HCT116 (cell line): Measurements from ENCODE around the gene MYLK. TPM values are rescaled to one million over a fixed set of nuclear protein-coding genes. Genes with fewer than 3 reads are reported as not detected.

Experiments used
- ATAC-seq: fragments of 200-7000 bp; cut with Tn5 transposase; 2 replicates; pipeline ENCODE4 v1.9.1; 2020; ENCODE audit warnings: mild to moderate bottlenecking, moderate library complexity
- BruUV-seq: library from RNA; stranded (reverse); fragments of 400-500 nt; replicated peaks from 2 replicates; lab custom pipeline; 2021; lab: Mats Ljungman, UMichigan
- CTCF ChIA-PET: fragments of 300-600 bp; sonication (Branson Sonifier 250); formaldehyde crosslinking; loops from one replicate; lab custom pipeline; 2021; ENCODE audit warnings: antibody characterized with exemption; lab: Charles Lee
- POLR2A ChIA-PET: fragments of 300-600, 350-600 bp; sonication (Branson Sonifier 250); formaldehyde crosslinking; loops from one replicate; lab custom pipeline; 2021; ENCODE audit warnings: antibody characterized with exemption; lab: Charles Lee
- RAD21 ChIA-PET, 2 experiments: fragments of 300-600 bp; sonication (Branson Sonifier 250); formaldehyde crosslinking; loops; one replicate each; lab custom pipeline; 2023; ENCODE audit warnings: low total read pairs in 2 of 2; ENCODE audit not compliant: uncharacterized antibody in 2 of 2, unreplicated experiment in 2 of 2, low non-redundant PET in 1 of 2; lab: Charles Lee
- DNase-seq: peaks from one replicate; pipeline ENCODE4 v3.0.0-alpha.2; 2010; ENCODE audit warnings: low read depth, low spot score
- H2AFZ ChIP-seq: fragments of 200-600 bp; shearing (Covaris generic), sonication (generic); 2 replicates; pipeline ENCODE4 v1.6.1; 2017; ENCODE audit warnings: low read depth, mixed run types, mixed read lengths, antibody characterized with exemption, low read length; ENCODE audit not compliant: poor library complexity, severe bottlenecking
- H3K27ac ChIP-seq: 2 replicates; pipeline ENCODE4 v1.5.1; 2012; ENCODE audit warnings: low read depth, low read length
- H3K27me3 ChIP-seq: fragments of 200-600 bp; sonication (generic); 2 replicates; pipeline ENCODE4 v1.6.1; 2016; ENCODE audit warnings: mixed run types, low read length, mixed read lengths; ENCODE audit not compliant: insufficient read depth
- H3K36me3 ChIP-seq, 2 experiments: fragments of 200-500 bp in 1 of 2; fragments of 200-600 bp in 1 of 2; sonication (Bioruptor generic) in 1 of 2; sonication (generic) in 1 of 2; 2 replicates each; pipeline versions ENCODE4 v1.5.1 to v1.6.1; 2014 to 2016; ENCODE audit warnings: low read length in 2 of 2, inconsistent platforms in 1 of 2, mixed read lengths in 1 of 2, mixed run types in 1 of 2; ENCODE audit not compliant: insufficient read depth in 2 of 2, control insufficient read depth in 1 of 2
- H3K4me1 ChIP-seq, 2 experiments: fragments of 200-600 bp in 1 of 2; sonication (generic) in 1 of 2; 2 replicates each; pipeline versions ENCODE4 v1.5.1 to v1.6.1; 2012 to 2017; ENCODE audit warnings: low read length in 2 of 2, inconsistent platforms in 1 of 2, mild to moderate bottlenecking in 1 of 2, mixed read lengths in 1 of 2, mixed run types in 1 of 2, moderate library complexity in 1 of 2; ENCODE audit not compliant: insufficient read depth in 2 of 2, control insufficient read depth in 1 of 2
- H3K4me2 ChIP-seq: fragments of 200-600 bp; sonication (generic); 2 replicates; pipeline ENCODE4 v1.6.1; 2017; ENCODE audit warnings: mixed run types, low read length, mixed read lengths
- H3K4me3 ChIP-seq, 2 experiments: fragments of 200-600 bp in 1 of 2; sonication (generic) in 1 of 2; replicated peaks in 1 of 2; 2 replicates each; pipeline ENCODE4 v1.5.1; 2011 to 2016; ENCODE audit warnings: low read length in 2 of 2, control low read depth in 1 of 2, low read depth in 1 of 2, mild to moderate bottlenecking in 1 of 2, mixed read lengths in 1 of 2, mixed run types in 1 of 2
- H3K79me2 ChIP-seq: fragments of 200-600 bp; sonication (generic); 2 replicates; pipeline ENCODE4 v1.6.1; 2017; ENCODE audit warnings: mild to moderate bottlenecking, mixed run types, low read length, moderate library complexity, mixed read lengths; ENCODE audit not compliant: insufficient read depth
- H3K9ac ChIP-seq: fragments of 200-600 bp; sonication (generic); 2 replicates; pipeline ENCODE4 v1.6.1; 2016; ENCODE audit warnings: low read length, mixed read lengths
- H3K9me2 ChIP-seq: fragments of 200-600 bp; sonication (generic), shearing (Covaris generic); 2 replicates; pipeline ENCODE4 v1.6.1; 2017; ENCODE audit warnings: mixed run types, mild to moderate bottlenecking, moderate library complexity; ENCODE audit not compliant: insufficient read depth
- H3K9me3 ChIP-seq, 2 experiments: fragments of 200-500 bp in 1 of 2; fragments of 200-600 bp in 1 of 2; sonication (Bioruptor generic) in 1 of 2; sonication (generic) in 1 of 2; 2 replicates each; pipeline ENCODE4 v1.6.1; 2014 to 2017; ENCODE audit warnings: low read length in 2 of 2, mixed read lengths in 2 of 2, inconsistent platforms in 1 of 2, low read depth in 1 of 2, mild to moderate bottlenecking in 1 of 2, mixed run types in 1 of 2, moderate library complexity in 1 of 2; ENCODE audit not compliant: control insufficient read depth in 1 of 2, insufficient read depth in 1 of 2
- H4K20me1 ChIP-seq: fragments of 200-600 bp; sonication (generic), shearing (Covaris generic); 2 replicates; pipeline ENCODE4 v1.6.1; 2017; ENCODE audit warnings: mixed run types, mild to moderate bottlenecking, moderate library complexity; ENCODE audit not compliant: insufficient read depth
- CBX3 ChIP-seq: IDR thresholded peaks from 2 replicates; pipeline ENCODE4 v1.6.1; 2012; ENCODE audit warnings: low read depth
- EGR1 ChIP-seq: IDR thresholded peaks from 2 replicates; pipeline ENCODE4 v1.6.1; 2012; ENCODE audit warnings: low read depth
- FOSL1 ChIP-seq: IDR thresholded peaks from 2 replicates; pipeline ENCODE4 v1.6.1; 2012; ENCODE audit warnings: low read depth
- POLR2AphosphoS5 ChIP-seq: IDR thresholded peaks from 2 replicates; pipeline ENCODE4 v1.6.1; 2011; ENCODE audit warnings: mild to moderate bottlenecking, low read depth, low read length, moderate library complexity
- SIN3A ChIP-seq: IDR thresholded peaks from 2 replicates; pipeline ENCODE4 v1.6.1; 2012; ENCODE audit warnings: low read depth
- YY1 ChIP-seq: IDR thresholded peaks from 2 replicates; pipeline ENCODE4 v1.6.1; 2011; ENCODE audit warnings: low read length, low read depth, moderate library complexity, mild to moderate bottlenecking; ENCODE audit not compliant: insufficient replicate concordance; ENCODE audit errors: extremely low read depth
- ZNF274 ChIP-seq: fragments of 200-500 bp; sonication (Bioruptor generic); IDR thresholded peaks from 2 replicates; pipeline ENCODE4 v1.6.1; 2014; ENCODE audit warnings: mild to moderate bottlenecking, low read depth, low read length, inconsistent platforms
- intact Hi-C: fragments of 100-400 bp; cut with micrococcal nuclease; formaldehyde crosslinking; loops from 2 replicates; pipeline ENCODE4 v1.10.0; 2022
- total RNA-seq: library from RNA; stranded (reverse); gene quantifications from one replicate; pipeline ENCODE4 v1.2.1, GENCODE V29; 2021; ENCODE audit not compliant: unreplicated experiment
- TF ChIP-seq, protein P1 (sequence below): IDR thresholded peaks from 2 replicates; pipeline ENCODE4 v1.6.1; 2011; ENCODE audit warnings: mild to moderate bottlenecking, low read length, moderate library complexity; ENCODE audit not compliant: insufficient replicate concordance; ENCODE audit errors: extremely low read depth
- TF ChIP-seq, protein P2 (sequence below): IDR thresholded peaks from 2 replicates; pipeline ENCODE4 v1.6.1; 2012

The MYLK gene
- total RNA-seq, 1 experiment from 2014 or later: 3.8 TPM

DNA sequence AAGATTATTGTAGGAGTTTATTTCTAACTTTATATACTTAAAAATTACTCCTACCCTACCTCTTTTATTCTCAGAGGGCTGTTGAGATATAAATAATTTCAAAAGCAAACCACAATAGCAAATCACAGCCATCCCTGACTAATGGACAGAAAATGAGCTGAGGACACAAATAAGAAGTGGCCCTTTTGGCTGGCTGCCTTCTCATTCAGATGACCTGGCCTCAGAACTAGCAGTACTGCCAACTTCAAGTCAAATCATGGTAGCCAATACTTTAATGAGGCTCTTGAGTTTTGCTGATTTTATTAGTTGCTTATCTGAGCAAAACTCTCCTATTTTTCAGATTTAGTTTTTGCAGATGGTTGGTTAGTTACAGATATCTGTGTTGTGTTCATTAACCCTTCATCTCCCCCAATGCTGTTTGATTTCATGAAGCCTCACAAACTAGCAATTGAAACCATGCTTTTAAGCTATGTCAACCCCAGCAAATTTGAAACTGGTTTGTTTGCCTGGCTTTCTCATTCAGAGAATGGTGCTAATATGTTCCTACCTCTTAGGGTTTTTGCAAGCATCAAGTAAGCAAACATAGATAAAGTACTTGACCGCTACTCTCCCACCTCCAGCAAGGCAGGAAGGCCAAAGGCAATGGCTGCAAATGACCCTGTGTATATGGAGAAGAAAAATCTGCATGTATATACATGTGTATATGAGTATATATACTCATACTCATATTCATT lies 225.8 kb downstream of the MYLK start:
- Histone ChIP-seq H3K79me2 (no peaks in the 10 kb centered on the region), H4K20me1 (no peaks in the 10 kb centered on the region), H3K9me2 (no peaks in the 10 kb centered on the region), H3K4me2 (no peak overlapping the region), H3K36me3 (no peaks in the 10 kb centered on the region), H3K27ac (no peak overlapping the region), H3K27me3 (no peaks in the 10 kb centered on the region), H3K4me1 (no peaks in the 10 kb centered on the region), H3K9me3 (no peaks in the 10 kb centered on the region; a peak in 1 of 4 replicates), H2AFZ (no peak overlapping the region), H3K9ac (no peak overlapping the region), H3K4me3 (no peak overlapping the region)
- no peak for DNase-seq
- ChIA-PET POLR2A (no interaction called here), RAD21 (no interaction called here), CTCF (no interaction called here)
- intact Hi-C loops: no loop called here
- no peak for ATAC-seq
- TF ChIP-seq, protein P1, sequence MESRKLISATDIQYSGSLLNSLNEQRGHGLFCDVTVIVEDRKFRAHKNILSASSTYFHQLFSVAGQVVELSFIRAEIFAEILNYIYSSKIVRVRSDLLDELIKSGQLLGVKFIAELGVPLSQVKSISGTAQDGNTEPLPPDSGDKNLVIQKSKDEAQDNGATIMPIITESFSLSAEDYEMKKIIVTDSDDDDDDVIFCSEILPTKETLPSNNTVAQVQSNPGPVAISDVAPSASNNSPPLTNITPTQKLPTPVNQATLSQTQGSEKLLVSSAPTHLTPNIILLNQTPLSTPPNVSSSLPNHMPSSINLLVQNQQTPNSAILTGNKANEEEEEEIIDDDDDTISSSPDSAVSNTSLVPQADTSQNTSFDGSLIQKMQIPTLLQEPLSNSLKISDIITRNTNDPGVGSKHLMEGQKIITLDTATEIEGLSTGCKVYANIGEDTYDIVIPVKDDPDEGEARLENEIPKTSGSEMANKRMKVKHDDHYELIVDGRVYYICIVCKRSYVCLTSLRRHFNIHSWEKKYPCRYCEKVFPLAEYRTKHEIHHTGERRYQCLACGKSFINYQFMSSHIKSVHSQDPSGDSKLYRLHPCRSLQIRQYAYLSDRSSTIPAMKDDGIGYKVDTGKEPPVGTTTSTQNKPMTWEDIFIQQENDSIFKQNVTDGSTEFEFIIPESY: no peak
- TF ChIP-seq FOSL1: no peak
- TF ChIP-seq POLR2AphosphoS5: no peak
- no peak for TF ChIP-seq SIN3A
- TF ChIP-seq YY1: no peak
- TF ChIP-seq, protein P2, sequence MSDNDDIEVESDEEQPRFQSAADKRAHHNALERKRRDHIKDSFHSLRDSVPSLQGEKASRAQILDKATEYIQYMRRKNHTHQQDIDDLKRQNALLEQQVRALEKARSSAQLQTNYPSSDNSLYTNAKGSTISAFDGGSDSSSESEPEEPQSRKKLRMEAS: no peak
- TF ChIP-seq ZNF274: no peak
- no peak for TF ChIP-seq EGR1
- TF ChIP-seq CBX3: no peak
- BruUV-seq: no TSS peak
